Pancreas (tissue), 10 donors: Measurements from ENCODE around the gene BFSP1. TPM values are rescaled to one million over a fixed set of nuclear protein-coding genes. Genes with fewer than 3 reads are reported as not detected.

Experiments used
- ATAC-seq, 4 donors: fragments of 200-7000 bp; cut with Tn5 transposase; one replicate each; pipeline versions ENCODE4 v1.8.0 to v1.9.1; 2020; ENCODE audit warnings: mild to moderate bottlenecking in 4 of 4, moderate library complexity in 4 of 4
- DNase-seq, 6 donors: peaks; one replicate each; pipeline ENCODE4 v3.0.0-alpha.2; 2020
- FAIRE-seq: peaks from 2 replicates; lab custom pipeline; 2012; peaks lifted over from hg19 to GRCh38; lab: Jason Lieb, UNC
- H3K27ac ChIP-seq, 4 donors: fragments of 200-600 bp; sonication (generic); 1 replicate in 3 of 4; 2 replicates in 1 of 4; pipeline versions ENCODE4 v1.5.0 to v1.8.0; 2020
- H3K27me3 ChIP-seq, 4 donors: fragments of 200-600 bp; one replicate each; pipeline ENCODE4 v1.8.0; 2021
- H3K36me3 ChIP-seq, 3 donors: fragments of 200-600 bp; sonication (generic) in 1 of 3; one replicate each; pipeline versions ENCODE4 v1.5.0 to v1.8.0; 2020 to 2021
- H3K4me1 ChIP-seq, 3 donors: fragments of 200-600 bp; one replicate each; pipeline ENCODE4 v1.8.0; 2021
- H3K4me3 ChIP-seq, 4 donors: fragments of 200-600 bp; sonication (generic) in 2 of 4; one replicate each; pipeline versions ENCODE4 v1.5.0 to v1.8.0; 2020 to 2021
- H3K9me3 ChIP-seq, 4 donors: fragments of 200-600 bp; one replicate each; pipeline ENCODE4 v1.8.0; 2021
- WGBS, 2 donors: extraction: QIAGEN DNeasy Blood & Tissue Kit; methylation state at CpG; one replicate each; pipeline ENCODE4 v1.1.7; 2013; 5-methylcytosine and 5-hydroxymethylcytosine counted together
- intact Hi-C, 3 donors: fragments of 100-400 bp; cut with DNase I; formaldehyde crosslinking; loops; one replicate each; pipeline versions ENCODE4 v1.11.1 to v1.14.2; 2022
- polyA plus RNA-seq, 2 donors: library from polyadenylated mRNA; stranded (reverse); fragments of 200-250 nt; gene quantifications; one replicate each; pipeline ENCODE4 v1.2.3, GENCODE V29; 2013
- total RNA-seq, 6 donors: library from RNA; stranded (reverse); fragmentation: NEBNext Ultra II Directional in 4 of 6; extraction: Animal tissue kit (Norgen Biotek cat#: 25700) in 4 of 6; gene quantifications; one replicate each; pipeline versions ENCODE4 v1.2.1 to v1.2.4, GENCODE V29; 2021 to 2023
- TF ChIP-seq, protein P1 (sequence below), 4 donors: fragments of 200-600 bp; sonication (generic) in 3 of 4; IDR thresholded peaks; one replicate each; pipeline versions ENCODE4 v1.5.0 to v1.8.0; 2021; ENCODE audit warnings: antibody characterized with exemption in 4 of 4
- donor health status: healthy with polysubstance abuse.
- donor health status: DM: no; HTN: no; CAD: no; lungs with moderate emphysema.
- donor health status: DM: no; HTN: no; CAD: no.
- donor health status: control.
- donor health status: control.
- donor health status: Bipolar disorder and iron deficiency.
- donor health status: DM: yes; HTN: yes; CAD: no.
- donor health status: DM: no; HTN: no; CAD: no.
- donor health status: DM: no; HTN: no; CAD: no.
- donor health status: DM: yes; HTN: yes; CAD: no.

BFSP1 gene
- total and polyA plus RNA-seq, 8 donors, result 0.81 to 2.0 (median 1.4) TPM

DNA sequence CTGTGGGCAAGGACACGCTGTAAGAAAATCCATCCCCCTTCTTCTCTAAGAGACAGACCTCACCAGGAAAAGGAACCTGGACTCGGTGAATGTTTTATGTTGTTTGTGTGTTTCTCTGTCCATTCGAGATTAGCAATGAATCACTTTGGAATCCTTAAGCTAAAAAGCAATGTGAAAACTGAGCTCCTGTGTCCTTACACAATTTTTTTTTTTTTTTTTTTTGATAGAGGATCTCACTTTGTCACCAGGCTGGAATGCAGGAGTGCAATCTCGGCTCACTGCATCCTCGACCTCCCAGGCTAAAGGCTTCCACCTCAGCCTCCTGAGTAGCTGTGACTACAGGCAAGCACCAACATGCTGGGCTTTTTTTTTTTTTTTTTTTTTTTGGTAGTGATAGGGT, 32.1 kb downstream of the BFSP1 start:
- TF ChIP-seq, protein P1, sequence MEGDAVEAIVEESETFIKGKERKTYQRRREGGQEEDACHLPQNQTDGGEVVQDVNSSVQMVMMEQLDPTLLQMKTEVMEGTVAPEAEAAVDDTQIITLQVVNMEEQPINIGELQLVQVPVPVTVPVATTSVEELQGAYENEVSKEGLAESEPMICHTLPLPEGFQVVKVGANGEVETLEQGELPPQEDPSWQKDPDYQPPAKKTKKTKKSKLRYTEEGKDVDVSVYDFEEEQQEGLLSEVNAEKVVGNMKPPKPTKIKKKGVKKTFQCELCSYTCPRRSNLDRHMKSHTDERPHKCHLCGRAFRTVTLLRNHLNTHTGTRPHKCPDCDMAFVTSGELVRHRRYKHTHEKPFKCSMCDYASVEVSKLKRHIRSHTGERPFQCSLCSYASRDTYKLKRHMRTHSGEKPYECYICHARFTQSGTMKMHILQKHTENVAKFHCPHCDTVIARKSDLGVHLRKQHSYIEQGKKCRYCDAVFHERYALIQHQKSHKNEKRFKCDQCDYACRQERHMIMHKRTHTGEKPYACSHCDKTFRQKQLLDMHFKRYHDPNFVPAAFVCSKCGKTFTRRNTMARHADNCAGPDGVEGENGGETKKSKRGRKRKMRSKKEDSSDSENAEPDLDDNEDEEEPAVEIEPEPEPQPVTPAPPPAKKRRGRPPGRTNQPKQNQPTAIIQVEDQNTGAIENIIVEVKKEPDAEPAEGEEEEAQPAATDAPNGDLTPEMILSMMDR (IDR thresholded peaks at IDR 0.05), result no peak
- DNase-seq (no peak), ATAC-seq (no peak), FAIRE-seq (no peak)
- WGBS, 2 donors, result 85 to 92% methylated on average over 5 of the region's 5 CpGs
- H3K4me3 ChIP-seq, result no peak overlapping the region
- no peaks in the 10 kb centered on the region for H3K36me3 ChIP-seq
- intact Hi-C loops, result no loop called here
- H3K27ac ChIP-seq, result no peak overlapping the region
- no peaks in the 10 kb centered on the region for H3K9me3 ChIP-seq
- H3K4me1 ChIP-seq, result no peaks in the 10 kb centered on the region
- H3K27me3 ChIP-seq, result no peaks in the 10 kb centered on the region

DNA sequence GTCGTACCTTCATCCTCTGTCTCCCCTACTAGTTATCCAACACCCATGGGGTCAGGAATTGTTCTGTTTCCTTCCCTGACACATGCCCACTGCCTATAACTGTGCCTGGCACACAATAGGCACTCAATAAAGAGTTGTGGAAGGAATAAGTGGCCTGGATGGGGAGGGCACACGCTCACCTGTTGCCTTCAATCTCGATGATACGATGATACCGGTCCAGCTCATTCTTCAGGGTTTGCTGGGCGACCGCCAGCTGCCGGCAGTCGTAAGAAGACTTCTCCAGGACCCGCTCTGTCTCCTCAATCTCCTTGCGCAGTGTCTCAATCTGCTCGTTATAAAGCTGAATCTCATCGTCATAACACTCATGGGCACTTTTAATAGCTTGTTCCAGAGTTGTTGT, 32.5 kb downstream of the BFSP1 start:
- Histone ChIP-seq H3K27me3 (no peaks in the 10 kb centered on the region), H3K36me3 (no peaks in the 10 kb centered on the region), H3K9me3 (no peaks in the 10 kb centered on the region), H3K27ac (no peak overlapping the region), H3K4me1 (no peaks in the 10 kb centered on the region), H3K4me3 (no peak overlapping the region)
- WGBS, 2 donors, result 85 to 90% methylated on average over 13 of the region's 13 CpGs
- no peak for FAIRE-seq
- DNase-seq, result no peak
- no peak for ATAC-seq
- TF ChIP-seq, protein P1 (IDR thresholded peaks at IDR 0.05), result no peak
- intact Hi-C loops, result no loop called here

DNA sequence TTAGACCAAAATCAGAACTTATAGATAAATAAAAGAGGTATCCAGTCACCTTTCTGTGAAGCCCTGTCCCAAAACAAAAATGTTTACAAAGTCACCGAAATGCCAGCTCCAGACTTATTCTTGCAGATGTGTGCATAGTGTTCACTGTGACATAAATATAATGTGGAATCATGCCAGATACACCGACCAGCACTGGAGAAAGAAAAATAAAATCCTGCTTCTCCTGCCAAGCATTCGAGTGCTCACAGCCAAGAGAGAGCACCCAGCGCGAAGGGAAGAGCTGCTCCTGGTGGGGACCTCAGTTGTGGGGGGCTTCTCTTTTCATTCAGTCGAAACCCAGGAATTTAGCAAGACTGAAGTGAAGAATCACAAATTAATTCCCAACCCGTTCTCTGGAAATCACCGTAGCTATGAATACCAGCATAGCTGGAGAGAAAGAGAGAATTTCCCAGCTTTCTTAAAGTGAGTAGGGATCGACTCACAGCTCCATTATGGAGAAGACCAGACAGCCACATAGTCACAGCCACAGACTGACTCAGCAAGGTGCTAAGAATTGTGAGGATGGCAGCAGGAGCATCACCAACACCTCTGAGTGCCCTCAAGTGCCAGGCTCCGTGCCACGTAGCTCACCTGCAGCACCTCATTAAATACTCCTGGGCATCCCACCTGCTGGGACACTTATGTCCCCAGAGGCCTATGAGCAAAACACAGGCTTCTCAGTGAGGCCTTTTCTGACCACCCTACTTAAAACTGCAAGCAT, 33.2 kb downstream of the BFSP1 start:
- Histone ChIP-seq H3K4me1 (no peaks in the 10 kb centered on the region), H3K9me3 (no peaks in the 10 kb centered on the region), H3K27ac (no peak overlapping the region), H3K4me3 (no peak overlapping the region), H3K36me3 (no peaks in the 10 kb centered on the region), H3K27me3 (no peaks in the 10 kb centered on the region)
- WGBS, 2 donors, result 37 to 51% methylated on average over 11 of the region's 11 CpGs
- TF ChIP-seq, protein P1 (IDR thresholded peaks at IDR 0.05), result no peak
- FAIRE-seq, result no peak
- intact Hi-C loops, result no loop called here
- no peak for DNase-seq
- no peak for ATAC-seq

DNA sequence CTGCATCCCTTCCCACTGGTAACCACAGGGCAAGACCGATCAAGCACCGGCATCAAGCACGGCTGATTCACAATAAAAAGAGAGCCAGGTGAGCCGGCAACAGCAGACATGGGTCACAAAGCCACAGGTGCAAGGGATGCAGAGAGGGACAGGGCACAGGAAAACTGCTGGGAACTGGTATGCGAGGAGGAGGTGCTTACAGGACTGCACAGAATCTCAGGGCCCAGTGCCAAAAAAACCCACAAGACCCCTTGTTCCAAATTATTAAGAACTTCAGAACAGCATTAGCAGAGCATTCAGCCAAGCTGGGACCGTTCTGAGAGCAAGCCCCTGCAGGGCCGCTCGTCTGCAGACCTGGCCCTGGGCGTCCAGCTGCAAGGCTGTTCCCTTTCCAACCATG, 35.4 kb downstream of the BFSP1 start:
- ATAC-seq (no peak), FAIRE-seq (no peak), DNase-seq (no peak)
- TF ChIP-seq, protein P1 (IDR thresholded peaks at IDR 0.05), result no peak
- H3K4me3 ChIP-seq, result no peak overlapping the region
- intact Hi-C loops, result no loop called here
- H3K27ac ChIP-seq, result no peak overlapping the region
- no peaks in the 10 kb centered on the region for H3K9me3 ChIP-seq
- no peaks in the 10 kb centered on the region for H3K27me3 ChIP-seq
- no peaks in the 10 kb centered on the region for H3K4me1 ChIP-seq
- H3K36me3 ChIP-seq, result no peaks in the 10 kb centered on the region
- 89 to 90% methylated on average over 9 of the region's 9 CpGs for WGBS, 2 donors

DNA sequence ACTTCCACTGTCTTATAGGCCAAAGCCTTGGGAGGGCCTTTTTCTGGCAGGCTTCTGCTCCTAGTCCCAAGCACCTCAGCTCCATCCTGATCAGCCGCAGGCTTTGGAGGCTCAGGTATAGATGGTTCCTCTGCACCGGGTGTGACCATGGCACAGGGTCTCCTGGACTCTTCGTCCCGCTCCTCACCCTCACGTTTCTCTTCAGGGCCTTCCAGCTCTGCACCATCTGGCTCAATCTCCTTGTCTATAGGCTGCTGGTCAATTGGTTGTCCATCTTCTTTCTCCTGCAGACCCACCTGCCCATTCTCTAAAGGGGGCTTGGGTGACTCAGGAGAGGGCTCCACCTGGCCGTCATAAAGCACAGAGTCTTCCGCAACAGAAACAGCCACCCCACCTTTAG, 37.0 kb downstream of the BFSP1 start:
- 87 to 96% methylated on average over 7 of the region's 7 CpGs for WGBS, 2 donors

More for the DNA sequence above, 37.0 kb downstream of the BFSP1 start:
- no peaks in the 10 kb centered on the region for H3K36me3 ChIP-seq
- ATAC-seq, result no peak
- intact Hi-C loops, result no loop called here
- no peak for FAIRE-seq
- no peaks in the 10 kb centered on the region for H3K9me3 ChIP-seq
- no peak for DNase-seq
- H3K27ac ChIP-seq, result no peak overlapping the region
- H3K27me3 ChIP-seq, result no peaks in the 10 kb centered on the region
- H3K4me1 ChIP-seq, result no peaks in the 10 kb centered on the region
- H3K4me3 ChIP-seq, result no peak overlapping the region
- TF ChIP-seq, protein P1 (IDR thresholded peaks at IDR 0.05), result no peak
